GM19351 (cell line): ENCODE data around the gene CFAP61.

Experiments
- ATAC-seq: cut with Tn5 transposase; IDR thresholded peaks from one replicate; pipeline ENCODE4 v1.9.1; 2021; ENCODE audit warnings: mild to moderate bottlenecking, moderate library complexity; ENCODE audit not compliant: unreplicated experiment

The CFAP61 gene

GRCh38 chr20:20265210-20265609 is 212.9 kb downstream of the CFAP61 start:
- no peak for ATAC-seq

- no peak for ATAC-seq
These were observed 214.2 kb downstream of the CFAP61 start for GRCh38 chr20:20266552-20266951.

- ATAC-seq, result no peak
These were observed 215.5 kb downstream of the CFAP61 start for GRCh38 chr20:20267685-20268370.

- ATAC-seq, result no peak
These were observed 218.9 kb downstream of the CFAP61 start for GRCh38 chr20:20271271-20271670.

- ATAC-seq, result no peak
These were observed 220.4 kb downstream of the CFAP61 start for GRCh38 chr20:20272686-20273085.

GRCh38 chr20:20273286-20273685 is 221.0 kb downstream of the CFAP61 start:
- ATAC-seq, result no peak

- ATAC-seq, result no peak
These were observed 222.5 kb downstream of the CFAP61 start for GRCh38 chr20:20274821-20275220.

GRCh38 chr20:20275636-20276035 is 223.3 kb downstream of the CFAP61 start:
- ATAC-seq, result no peak

- ATAC-seq, result no peak
These were observed 224.6 kb downstream of the CFAP61 start for GRCh38 chr20:20276811-20277530.

- ATAC-seq, result no peak
These were observed 225.6 kb downstream of the CFAP61 start for GRCh38 chr20:20277894-20278335.

GRCh38 chr20:20286061-20286460 is 233.7 kb downstream of the CFAP61 start:
- no peak for ATAC-seq

- ATAC-seq, result no peak
These were observed 237.0 kb downstream of the CFAP61 start for GRCh38 chr20:20289331-20289730.

GRCh38 chr20:20292472-20292871 is 240.1 kb downstream of the CFAP61 start:
- peak; percentile 96 for ATAC-seq

GRCh38 chr20:20293141-20293540 is 240.8 kb downstream of the CFAP61 start:
- no peak for ATAC-seq

- ATAC-seq, result no peak
These were observed 241.5 kb downstream of the CFAP61 start for GRCh38 chr20:20293691-20294385.

- ATAC-seq, result no peak
These were observed 243.5 kb downstream of the CFAP61 start for GRCh38 chr20:20295621-20296498.

GRCh38 chr20:20297181-20297580 is 244.8 kb downstream of the CFAP61 start:
- ATAC-seq, result no peak

- ATAC-seq, result no peak
These were observed 245.4 kb downstream of the CFAP61 start for GRCh38 chr20:20297752-20298151.

- no peak for ATAC-seq
These were observed 247.6 kb downstream of the CFAP61 start for GRCh38 chr20:20299904-20300303.

- no peak for ATAC-seq
These were observed 251.0 kb downstream of the CFAP61 start for GRCh38 chr20:20303320-20303719.

GRCh38 chr20:20303742-20304141 is 251.4 kb downstream of the CFAP61 start:
- no peak for ATAC-seq
